AG09309 (cell line): ENCODE results near the gene MYT1.

Experiments used
- DNase-seq: peaks from one replicate; pipeline ENCODE4 v3.0.0-alpha.2; 2010; ENCODE audit warnings: low read depth
- H3K4me3 ChIP-seq: 2 replicates; pipeline ENCODE4 v1.5.1; 2011; ENCODE audit warnings: mild to moderate bottlenecking, low read depth, low read length, moderate library complexity; ENCODE audit not compliant: control insufficient read depth
- CTCF ChIP-seq: IDR thresholded peaks from 2 replicates; pipeline ENCODE4 v1.5.1; 2011; ENCODE audit warnings: mild to moderate bottlenecking, low read depth, low read length, inconsistent platforms; ENCODE audit not compliant: insufficient read depth, control insufficient read depth; ENCODE audit errors: missing control alignments

MYT1 gene

GRCh38 chr20:64140061-64140931, 24.0 kb upstream of the MYT1 start:
- no peak for DNase-seq
- H3K4me3 ChIP-seq, result no peak overlapping the region
- no peak for TF ChIP-seq CTCF

- H3K4me3 ChIP-seq, result no peak overlapping the region
- TF ChIP-seq CTCF, result no peak
- DNase-seq, result no peak
Measured at GRCh38 chr20:64140956-64141355, 23.3 kb upstream of the MYT1 start.

- TF ChIP-seq CTCF, result no peak
- no peak for DNase-seq
Measured at GRCh38 chr20:64142590-64142989, 21.7 kb upstream of the MYT1 start.

GRCh38 chr20:64143018-64143801, 21.0 kb upstream of the MYT1 start:
- DNase-seq, result no peak

More at GRCh38 chr20:64142590-64142989, 21.7 kb upstream of the MYT1 start:
- H3K4me3 ChIP-seq, result no peak overlapping the region

GRCh38 chr20:64144144-64144912, 19.9 kb upstream of the MYT1 start:
- no peak overlapping the region for H3K4me3 ChIP-seq
- no peak for DNase-seq
- no peak for TF ChIP-seq CTCF

More at GRCh38 chr20:64143018-64143801, 21.0 kb upstream of the MYT1 start:
- H3K4me3 ChIP-seq, result no peak overlapping the region
- no peak for TF ChIP-seq CTCF
